Fibroblast of lung (primary cell): ENCODE results near the gene GNAI1.

Source experiments
- CTCF ChIP-seq, 2 donors: IDR thresholded peaks in 1 of 2; conservative IDR thresholded peaks in 1 of 2; 1 replicate in 1 of 2; 2 replicates in 1 of 2; pipeline ENCODE4 v1.5.1; 2011 to 2012; ENCODE audit warnings: low read length in 2 of 2, control low read depth in 1 of 2, inconsistent platforms in 1 of 2, low read depth in 1 of 2, mild to moderate bottlenecking in 1 of 2
- EZH2 ChIP-seq: IDR thresholded peaks from 2 replicates; pipeline ENCODE4 v1.5.1; 2012; ENCODE audit warnings: low read length, control low read depth, mild to moderate bottlenecking; ENCODE audit errors: missing control alignments

DNA sequence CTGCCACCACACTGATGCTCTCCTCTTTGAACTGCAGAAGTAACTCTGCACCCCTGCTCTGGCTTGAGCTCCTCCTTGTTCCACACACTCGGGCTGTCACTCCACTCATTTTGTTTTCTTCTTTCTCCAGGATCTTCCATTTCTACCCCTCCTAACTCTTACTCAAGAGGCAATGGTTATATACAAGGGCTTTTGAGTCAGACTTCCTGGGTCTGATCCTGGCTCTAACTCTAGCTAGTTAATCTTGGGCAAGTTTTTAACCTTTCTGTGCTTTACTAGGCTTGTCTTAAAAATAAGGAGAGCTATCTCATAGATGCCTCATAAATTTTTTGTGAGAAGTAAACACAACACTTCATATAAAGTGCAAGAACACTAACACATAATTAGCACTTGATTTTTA is 45.3 kb upstream of the GNAI1 start:
- no peak for TF ChIP-seq CTCF (conservative IDR thresholded peaks at IDR 0.05 in 1 of 2, IDR thresholded peaks at IDR 0.05 in 1 of 2; ENCODE audit: low read depth in 1 of 2, low read length in 2 of 2)
- TF ChIP-seq EZH2 = no peak
